ENCODE data around the gene FKBP11.

Gene FKBP11

GRCh38 chr12:48925304-48926011 lies at the start of gene FKBP11:
Gene FKBP11, minus strand, starts transcription at chr12:48925492. Its CDS starts 64 bp downstream, at chr12:48925428.
- Histone ChIP-seq H3K4me3 (ENCODE audit: low read length, poor library complexity, severe bottlenecking) (peak within 1 kb of the TSS; percentile 91), H4K20me1 (ENCODE audit: insufficient read depth, low read length, poor library complexity, severe bottlenecking) (no peaks in the 10 kb centered on the region), H3K79me2 (ENCODE audit: insufficient read depth, low read length) (no peaks in the 10 kb centered on the region), H3K9me3 (ENCODE audit: insufficient read depth, low read depth, low read length) (no peaks in the 10 kb centered on the region), H3K9me2 (replicated peaks; ENCODE audit: low read depth, low read length) (no peaks in the 10 kb centered on the region), H3K27me3 (ENCODE audit: insufficient read depth, low read length, poor library complexity, severe bottlenecking) (no peaks in the 10 kb centered on the region), H3F3A (ENCODE audit: low read depth) (no peaks in the 10 kb centered on the region), H3K4me2 (ENCODE audit: low read depth, low read length, poor library complexity, severe bottlenecking) (peak within 1 kb of the TSS; percentile 84), H3K9ac (ENCODE audit: low read depth, low read length, poor library complexity, severe bottlenecking) (peak within 1 kb of the TSS; percentile 75), H3K4me1 (ENCODE audit: insufficient read depth, low read length, poor library complexity, severe bottlenecking) (no peaks in the 10 kb centered on the region), H3K36me3 (ENCODE audit: insufficient read depth, low read length) (peaks cover 1% of the 10 kb centered on the region; the same call in 1 of the 2 replicates), H2AFZ (ENCODE audit: low read length) (peak within 1 kb of the TSS; percentile 92)
- TF ChIP-seq, protein P1, sequence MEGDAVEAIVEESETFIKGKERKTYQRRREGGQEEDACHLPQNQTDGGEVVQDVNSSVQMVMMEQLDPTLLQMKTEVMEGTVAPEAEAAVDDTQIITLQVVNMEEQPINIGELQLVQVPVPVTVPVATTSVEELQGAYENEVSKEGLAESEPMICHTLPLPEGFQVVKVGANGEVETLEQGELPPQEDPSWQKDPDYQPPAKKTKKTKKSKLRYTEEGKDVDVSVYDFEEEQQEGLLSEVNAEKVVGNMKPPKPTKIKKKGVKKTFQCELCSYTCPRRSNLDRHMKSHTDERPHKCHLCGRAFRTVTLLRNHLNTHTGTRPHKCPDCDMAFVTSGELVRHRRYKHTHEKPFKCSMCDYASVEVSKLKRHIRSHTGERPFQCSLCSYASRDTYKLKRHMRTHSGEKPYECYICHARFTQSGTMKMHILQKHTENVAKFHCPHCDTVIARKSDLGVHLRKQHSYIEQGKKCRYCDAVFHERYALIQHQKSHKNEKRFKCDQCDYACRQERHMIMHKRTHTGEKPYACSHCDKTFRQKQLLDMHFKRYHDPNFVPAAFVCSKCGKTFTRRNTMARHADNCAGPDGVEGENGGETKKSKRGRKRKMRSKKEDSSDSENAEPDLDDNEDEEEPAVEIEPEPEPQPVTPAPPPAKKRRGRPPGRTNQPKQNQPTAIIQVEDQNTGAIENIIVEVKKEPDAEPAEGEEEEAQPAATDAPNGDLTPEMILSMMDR (conservative IDR thresholded peaks at IDR 0.05; ENCODE audit: low read length), result no peak
- no peak for TF ChIP-seq EZH2phosphoT487 (IDR thresholded peaks at IDR 0.05; ENCODE audit: borderline replicate concordance)

DNA sequence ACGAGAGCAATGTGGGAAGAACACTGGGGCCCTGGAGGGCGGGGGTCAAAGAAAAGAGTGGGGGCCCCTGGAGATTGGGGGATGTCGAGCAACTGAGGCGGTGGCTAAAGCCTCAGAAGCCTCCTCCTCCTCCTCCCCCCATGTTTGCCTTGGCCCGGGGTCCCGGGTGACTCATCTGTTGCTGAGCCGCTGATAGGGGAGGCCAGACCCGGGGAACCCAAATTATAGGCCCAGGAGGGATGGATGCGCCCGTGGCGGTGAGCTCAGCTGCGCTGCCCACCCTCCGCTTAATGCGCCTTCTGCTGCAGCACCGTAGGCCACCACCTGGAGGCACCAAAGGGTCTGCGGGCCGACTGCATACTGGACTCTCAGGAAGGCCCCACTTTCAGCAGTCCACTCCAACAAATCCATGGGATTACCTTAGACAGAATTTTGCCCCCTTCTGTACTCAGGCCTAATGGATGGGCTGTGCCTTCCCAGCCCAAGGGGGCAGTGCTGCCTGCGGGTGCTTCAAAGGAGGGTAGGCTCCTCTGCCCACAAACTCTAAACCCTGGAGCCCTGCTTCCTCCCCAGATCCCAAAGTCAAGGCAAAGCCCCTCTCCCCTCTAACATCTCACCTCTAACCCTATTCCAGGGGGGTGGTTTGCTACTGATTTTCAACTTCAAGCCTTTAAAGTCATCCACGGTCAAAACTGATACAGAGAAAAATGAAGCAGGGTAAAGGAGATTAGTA lies 48.8 kb upstream of the FKBP11 start:
- Histone ChIP-seq H3K27me3 (ENCODE audit: insufficient read depth, low read length, poor library complexity, severe bottlenecking) (peaks cover 8% of the 10 kb centered on the region), H3K4me1 (ENCODE audit: insufficient read depth, low read length, poor library complexity, severe bottlenecking) (peaks cover 4% of the 10 kb centered on the region), H3K36me3 (ENCODE audit: insufficient read depth, low read length) (no peaks in the 10 kb centered on the region), H4K20me1 (ENCODE audit: insufficient read depth, low read length, poor library complexity, severe bottlenecking) (no peaks in the 10 kb centered on the region), H3K9ac (ENCODE audit: low read depth, low read length, poor library complexity, severe bottlenecking) (no peak overlapping the region), H3K79me2 (ENCODE audit: insufficient read depth, low read length) (no peaks in the 10 kb centered on the region), H2AFZ (ENCODE audit: low read length) (no peak overlapping the region), H3K9me3 (ENCODE audit: insufficient read depth, low read depth, low read length) (no peaks in the 10 kb centered on the region), H3K4me3 (ENCODE audit: low read length, poor library complexity, severe bottlenecking) (no peak overlapping the region), H3F3A (ENCODE audit: low read depth) (no peaks in the 10 kb centered on the region), H3K9me2 (replicated peaks; ENCODE audit: low read depth, low read length) (no peaks in the 10 kb centered on the region), H3K4me2 (ENCODE audit: low read depth, low read length, poor library complexity, severe bottlenecking) (no peak overlapping the region)
- no peak for TF ChIP-seq EZH2phosphoT487 (IDR thresholded peaks at IDR 0.05; ENCODE audit: borderline replicate concordance)
- TF ChIP-seq, protein P1 (conservative IDR thresholded peaks at IDR 0.05; ENCODE audit: low read length), result peak; percentile 52

- Histone ChIP-seq H3F3A (ENCODE audit: low read depth) (no peaks in the 10 kb centered on the region), H3K9me2 (replicated peaks; ENCODE audit: low read depth, low read length) (no peaks in the 10 kb centered on the region), H3K4me2 (ENCODE audit: low read depth, low read length, poor library complexity, severe bottlenecking) (no peak overlapping the region), H3K9me3 (ENCODE audit: insufficient read depth, low read depth, low read length) (no peaks in the 10 kb centered on the region), H2AFZ (ENCODE audit: low read length) (no peak overlapping the region), H3K79me2 (ENCODE audit: insufficient read depth, low read length) (no peaks in the 10 kb centered on the region), H3K36me3 (ENCODE audit: insufficient read depth, low read length) (no peaks in the 10 kb centered on the region), H4K20me1 (ENCODE audit: insufficient read depth, low read length, poor library complexity, severe bottlenecking) (no peaks in the 10 kb centered on the region), H3K4me3 (ENCODE audit: low read length, poor library complexity, severe bottlenecking) (no peak overlapping the region), H3K27me3 (ENCODE audit: insufficient read depth, low read length, poor library complexity, severe bottlenecking) (peaks cover 8% of the 10 kb centered on the region), H3K4me1 (ENCODE audit: insufficient read depth, low read length, poor library complexity, severe bottlenecking) (peaks cover 4% of the 10 kb centered on the region), H3K9ac (ENCODE audit: low read depth, low read length, poor library complexity, severe bottlenecking) (no peak overlapping the region)
- TF ChIP-seq, protein P1 (conservative IDR thresholded peaks at IDR 0.05; ENCODE audit: low read length), result no peak
- no peak for TF ChIP-seq EZH2phosphoT487 (IDR thresholded peaks at IDR 0.05; ENCODE audit: borderline replicate concordance)
Observed at GRCh38 chr12:48973531-48973930, 48.2 kb upstream of the FKBP11 start.

Measured in Loucy (cell line).